HepG2 (cell line): ENCODE results near the gene UEVLD. TPM values are rescaled to one million over a fixed set of nuclear protein-coding genes. Genes with fewer than 3 reads are reported as not detected.

Experiments used
- ATAC-seq: fragments of 200-7000 bp; cut with Tn5 transposase; 3 replicates; pipeline ENCODE4 v1.9.1; 2020; ENCODE audit warnings: mild to moderate bottlenecking, moderate library complexity
- BruUV-seq: library from RNA; stranded (reverse); fragments of 400-500 nt; replicated peaks from 2 replicates; lab custom pipeline; 2021; lab: Mats Ljungman, UMichigan
- CTCF ChIA-PET: fragments of 300-600 bp; formaldehyde crosslinking; extraction: SDS; loops from one replicate; lab custom pipeline; 2021; ENCODE audit warnings: low total read pairs, inconsistent platforms, low intra/inter-chr PET ratio; lab: Yijun Ruan, JAX
- POLR2A ChIA-PET: fragments of 350-600 bp; sonication (Branson Sonifier 250); formaldehyde crosslinking; loops from one replicate; lab custom pipeline; 2020; ENCODE audit warnings: antibody characterized with exemption, inconsistent platforms; lab: Yijun Ruan, JAX
- DNase-seq: peaks from one replicate; pipeline ENCODE4 v3.0.0-alpha.2; 2015; ENCODE audit warnings: low spot score
- FAIRE-seq: peaks from 3 replicates; lab custom pipeline; 2011; peaks lifted over from hg19 to GRCh38; lab: Jason Lieb, UNC
- H2AFZ ChIP-seq: one replicate; pipeline ENCODE4 v1.6.1; 2011; ENCODE audit warnings: low read length, inconsistent platforms
- H3K27ac ChIP-seq: fragments of 300-600 bp; 3 replicates; pipeline ENCODE4 v1.8.0; 2011; ENCODE audit warnings: mixed run types, mild to moderate bottlenecking, mixed read lengths, low read length, inconsistent platforms; ENCODE audit not compliant: insufficient read depth; ENCODE audit errors: extremely low read length
- H3K27me3 ChIP-seq, 2 experiments: fragments of 200-600 bp in 1 of 2; 2 replicates in 1 of 2; 3 replicates in 1 of 2; pipeline versions ENCODE4 v1.6.0 to v1.8.0; 2011; ENCODE audit warnings: low read length in 2 of 2, mild to moderate bottlenecking in 2 of 2, moderate library complexity in 2 of 2, inconsistent platforms in 1 of 2; ENCODE audit not compliant: insufficient read depth in 2 of 2, control insufficient read depth in 1 of 2
- H3K36me3 ChIP-seq, 2 experiments: fragments of 200-600 bp in 1 of 2; replicated peaks in 1 of 2; 2 replicates in 1 of 2; 3 replicates in 1 of 2; pipeline versions ENCODE4 v1.5.1 to v1.8.0; 2011; ENCODE audit warnings: low read length in 2 of 2, inconsistent platforms in 1 of 2; ENCODE audit not compliant: insufficient read depth in 2 of 2, control insufficient read depth in 1 of 2
- H3K4me1 ChIP-seq: 2 replicates; pipeline ENCODE4 v1.5.1; 2012; ENCODE audit warnings: low read length, inconsistent platforms; ENCODE audit not compliant: insufficient read depth
- H3K4me2 ChIP-seq: 2 replicates; pipeline ENCODE4 v1.6.0; 2011; ENCODE audit warnings: low read depth, low read length, inconsistent platforms
- H3K4me3 ChIP-seq, 3 experiments: fragments of 200-600 bp in 1 of 3; sonication (generic), shearing (Covaris generic) in 1 of 3; replicated peaks in 1 of 3; 2 replicates each; pipeline ENCODE4 v1.5.1; 2011 to 2016; ENCODE audit warnings: low read length in 3 of 3, inconsistent platforms in 2 of 3, low read depth in 2 of 3, mild to moderate bottlenecking in 2 of 3, control low read depth in 1 of 3, mixed read lengths in 1 of 3; ENCODE audit not compliant: insufficient read depth in 1 of 3
- H3K79me2 ChIP-seq: one replicate; pipeline ENCODE4 v1.6.1; 2011; ENCODE audit warnings: low read length, inconsistent platforms; ENCODE audit not compliant: insufficient read depth
- H3K9ac ChIP-seq: 2 replicates; pipeline ENCODE4 v1.6.0; 2011; ENCODE audit warnings: mild to moderate bottlenecking, low read depth, low read length, inconsistent platforms; ENCODE audit not compliant: insufficient read depth
- H3K9me3 ChIP-seq: 2 replicates; pipeline ENCODE4 v1.5.1; 2012; ENCODE audit warnings: mild to moderate bottlenecking, low read length
- H4K20me1 ChIP-seq: 2 replicates; pipeline ENCODE4 v1.6.0; 2011; ENCODE audit warnings: inconsistent platforms, mild to moderate bottlenecking, low read length, moderate library complexity; ENCODE audit not compliant: insufficient read depth
- CTCF ChIP-seq: sonication (generic); formaldehyde crosslinking; IDR thresholded peaks from 2 replicates; pipeline ENCODE4 v1.5.0; 2020; ENCODE audit warnings: mild to moderate bottlenecking, missing genetic modification reagents, moderate library complexity
- IRF2 ChIP-seq: IDR thresholded peaks from 2 replicates; pipeline ENCODE4 v1.6.1; 2018; ENCODE audit warnings: missing genetic modification reagents, missing compliant biosample characterization
- KDM5B ChIP-seq: sonication (generic); formaldehyde crosslinking; IDR thresholded peaks from 2 replicates; pipeline ENCODE4 v1.4.0; 2020; ENCODE audit warnings: missing genetic modification reagents, mild to moderate bottlenecking, borderline replicate concordance
- KDM6A ChIP-seq: IDR thresholded peaks from 2 replicates; pipeline ENCODE4 v1.6.1; 2016; ENCODE audit warnings: low read depth
- KLF6 ChIP-seq: IDR thresholded peaks from 2 replicates; pipeline ENCODE4 v1.8.0; 2016; ENCODE audit warnings: missing biosample characterization, missing genetic modification reagents
- MZF1 ChIP-seq: sonication (generic); formaldehyde crosslinking; IDR thresholded peaks from 2 replicates; pipeline ENCODE4 v1.8.1; 2023; ENCODE audit warnings: mild to moderate bottlenecking, missing genetic modification reagents, borderline replicate concordance
- TFDP2 ChIP-seq: sonication (generic); formaldehyde crosslinking; IDR thresholded peaks from 2 replicates; pipeline ENCODE4 v1.4.0; 2020; ENCODE audit warnings: missing genetic modification reagents
- ZNF414 ChIP-seq: sonication (generic); formaldehyde crosslinking; IDR thresholded peaks from 2 replicates; pipeline ENCODE4 v1.5.0; 2020; ENCODE audit warnings: missing genetic modification reagents
- ZNF496 ChIP-seq: sonication (generic); formaldehyde crosslinking; IDR thresholded peaks from 2 replicates; pipeline ENCODE4 v1.8.1; 2023; ENCODE audit warnings: mild to moderate bottlenecking, moderate library complexity, missing genetic modification reagents; ENCODE audit not compliant: insufficient replicate concordance
- ZNF501 ChIP-seq: sonication (generic); formaldehyde crosslinking; IDR thresholded peaks from 2 replicates; pipeline ENCODE4 v1.5.1; 2020; ENCODE audit warnings: mild to moderate bottlenecking, moderate library complexity, missing genetic modification reagents
- ZNF558 ChIP-seq: sonication (generic); formaldehyde crosslinking; IDR thresholded peaks from 2 replicates; pipeline ENCODE4 v1.9.0; 2022; ENCODE audit warnings: mild to moderate bottlenecking, missing genetic modification reagents, borderline replicate concordance
- ZNF678 ChIP-seq: sonication (generic); formaldehyde crosslinking; IDR thresholded peaks from 2 replicates; pipeline ENCODE4 v1.4.0; 2020; ENCODE audit warnings: mild to moderate bottlenecking, missing genetic modification reagents
- ZNF720 ChIP-seq: sonication (generic); formaldehyde crosslinking; IDR thresholded peaks from 2 replicates; pipeline ENCODE4 v1.4.0; 2020; ENCODE audit warnings: missing genetic modification reagents
- ZNF749 ChIP-seq: sonication (generic); formaldehyde crosslinking; IDR thresholded peaks from 2 replicates; pipeline ENCODE4 v1.8.0; 2022; ENCODE audit warnings: mild to moderate bottlenecking, missing genetic modification reagents, moderate library complexity, borderline replicate concordance
- ZSCAN29 ChIP-seq: sonication (generic); formaldehyde crosslinking; conservative IDR thresholded peaks from 2 replicates; pipeline ENCODE4 v1.4.0; 2020; ENCODE audit warnings: mild to moderate bottlenecking, missing genetic modification reagents
- ZSCAN31 ChIP-seq: sonication (generic); formaldehyde crosslinking; IDR thresholded peaks from 2 replicates; pipeline ENCODE4 v1.5.0; 2020; ENCODE audit warnings: low read depth, mild to moderate bottlenecking, missing genetic modification reagents
- ZXDC ChIP-seq: sonication (generic); formaldehyde crosslinking; IDR thresholded peaks from 2 replicates; pipeline ENCODE4 v1.5.0; 2020; ENCODE audit warnings: mild to moderate bottlenecking, missing genetic modification reagents
- WGBS: methylation state at CpG from one replicate; pipeline ENCODE4 v1.1.6; 2017; ENCODE audit warnings: low lambda C conversion rate; 5-methylcytosine and 5-hydroxymethylcytosine counted together
- in situ Hi-C: cut with HindIII; loops from 2 replicates; pipeline ENCODE4 v1.10.0; 2017; ENCODE audit warnings: low pct_unique_long_range_greater_than_20kb; ENCODE audit not compliant: extremely low pct_ligation_motif_present
- intact Hi-C: fragments of 100-400 bp; cut with micrococcal nuclease; formaldehyde crosslinking; loops from one replicate; pipeline ENCODE4 v1.10.0; 2022; ENCODE audit not compliant: unreplicated experiment
- polyA plus RNA-seq, 8 experiments: library from polyadenylated mRNA; depleted of rRNA in 3 of 8; stranded (reverse) in 7 of 8; unstranded in 1 of 8; fragments of >200 nt; fragmentation: Illumina TruSeq in 4 of 8; extraction: Trizol in 4 of 8; gene quantifications; 2 replicates each; pipeline versions ENCODE4 v1.2.1 to v1.2.3, GENCODE V29; 2011 to 2016; ENCODE audit warnings: low read depth in 4 of 8, missing spikeins in 1 of 8, mixed read lengths in 1 of 8; ENCODE audit not compliant: insufficient read depth in 1 of 8
- total RNA-seq, 5 experiments: library from RNA; depleted of rRNA; stranded (reverse); fragments of >200 nt; fragmentation: Illumina TruSeq; extraction: Trizol; gene quantifications; 2 replicates each; pipeline ENCODE4 v1.2.3, GENCODE V29; 2016; ENCODE audit warnings: low read depth in 1 of 5

The UEVLD gene
- total and polyA plus RNA-seq, 2 of the 13 experiments (the other 11 are each of a cell fraction or from before 2014, with no cell fraction given), result 5.7 to 13.7 TPM

GRCh38 chr11:18540207-18541009 is 48.1 kb downstream of the UEVLD start (continued):
- peak; percentile 52 for TF ChIP-seq CTCF (CRISPR knock-in tag)
- no peak for TF ChIP-seq MZF1
- no peak for TF ChIP-seq IRF2 (CRISPR knock-in tag)

GRCh38 chr11:18536209-18536608 is 52.3 kb downstream of the UEVLD start:
- Histone ChIP-seq H4K20me1 (no peaks in the 10 kb centered on the region), H3K9ac (no peak overlapping the region), H3K9me3 (no peaks in the 10 kb centered on the region), H3K4me2 (no peak overlapping the region), H3K4me1 (peaks cover 14% of the 10 kb centered on the region), H3K36me3 (0 out of 5 replicates have a peak, but pooled peaks cover 0 to 12% of the 10 kb centered on the region in 2 experiments), H2AFZ (no peak overlapping the region), H3K4me3 (no peak overlapping the region), H3K79me2 (no peaks in the 10 kb centered on the region), H3K27me3 (no peaks in the 10 kb centered on the region), H3K27ac (no peak overlapping the region)
- ATAC-seq, result no peak
- no peak for FAIRE-seq
- in situ Hi-C loops, result no loop called here
- 55% methylated on average over 1 of the region's 1 CpG for WGBS
- ChIA-PET CTCF (no interaction called here), POLR2A (interaction anchor here (1.2 kb wide), 1 partner anchor 9 kb away, joined by 3 read pairs; the partner anchor contains the start of gene TSG101)
- DNase-seq, result no peak
- intact Hi-C loops, result no loop called here
- no TSS peak for BruUV-seq
- TF ChIP-seq ZNF678 (no peak), KDM6A (CRISPR knock-in tag) (no peak), ZNF558 (no peak), ZSCAN31 (CRISPR knock-in tag) (no peak), ZSCAN29 (CRISPR knock-in tag) (no peak), TFDP2 (CRISPR knock-in tag) (no peak), ZXDC (CRISPR knock-in tag) (no peak), ZNF414 (no peak), ZNF749 (CRISPR knock-in tag) (no peak), ZNF496 (no peak), ZNF720 (CRISPR knock-in tag) (no peak), ZNF501 (CRISPR knock-in tag) (no peak), KLF6 (no peak), KDM5B (CRISPR knock-in tag) (no peak)
